Islet precursor cell (in vitro differentiated cells): ENCODE data around the gene CRACDL.
"Not testable (repeated sequence)": the region's sequence is repeated elsewhere in the genome, so short reads cannot be mapped to it uniquely, and the experiment has no call there.

Experiments
- DNase-seq: peaks from one replicate; pipeline ENCODE4 v3.0.0-alpha.2; 2018

The CRACDL gene

DNA sequence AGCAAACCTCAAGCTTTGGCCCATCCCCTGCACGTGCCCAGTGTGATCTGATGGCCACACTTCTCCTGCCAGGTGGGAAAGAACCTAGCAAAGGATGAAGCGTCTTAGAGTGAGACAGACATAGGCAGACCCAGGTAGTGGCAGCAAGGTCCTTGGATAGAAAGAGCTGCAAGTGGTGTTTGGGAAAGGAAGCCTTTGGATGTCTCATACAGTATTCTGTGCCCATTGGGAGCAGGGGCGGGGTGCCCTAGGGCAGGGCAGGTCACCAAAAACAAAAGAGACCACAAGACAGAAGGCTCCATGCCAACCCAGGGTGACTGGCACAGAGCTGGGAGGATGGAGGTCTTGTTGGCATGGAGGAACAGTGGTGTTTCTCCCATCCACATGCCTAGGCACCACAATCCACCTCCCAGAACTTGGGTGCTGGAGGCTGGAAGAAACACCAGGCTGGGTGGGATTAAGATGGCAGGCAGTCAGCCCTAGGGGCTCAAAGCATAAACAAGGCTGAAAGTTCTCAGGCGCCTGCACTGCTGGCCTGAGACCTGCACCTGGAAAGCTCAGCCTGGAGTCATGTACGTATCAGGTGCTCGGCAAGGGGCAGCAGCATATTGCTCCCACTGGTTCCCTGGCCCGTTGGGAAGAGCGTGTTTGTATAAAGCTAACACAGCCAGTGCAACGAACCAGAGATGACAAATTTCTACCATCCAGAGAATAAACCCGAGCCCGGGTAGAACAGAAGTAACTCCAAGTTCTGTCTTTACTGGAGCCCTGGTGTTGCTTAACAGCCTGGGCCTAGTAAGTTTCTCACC lies 52.9 kb downstream of the CRACDL start:
- DNase-seq = peak; percentile 43

GRCh38 chr2:98882368-98882767 lies 53.7 kb downstream of the CRACDL start:
- no peak for DNase-seq

DNA sequence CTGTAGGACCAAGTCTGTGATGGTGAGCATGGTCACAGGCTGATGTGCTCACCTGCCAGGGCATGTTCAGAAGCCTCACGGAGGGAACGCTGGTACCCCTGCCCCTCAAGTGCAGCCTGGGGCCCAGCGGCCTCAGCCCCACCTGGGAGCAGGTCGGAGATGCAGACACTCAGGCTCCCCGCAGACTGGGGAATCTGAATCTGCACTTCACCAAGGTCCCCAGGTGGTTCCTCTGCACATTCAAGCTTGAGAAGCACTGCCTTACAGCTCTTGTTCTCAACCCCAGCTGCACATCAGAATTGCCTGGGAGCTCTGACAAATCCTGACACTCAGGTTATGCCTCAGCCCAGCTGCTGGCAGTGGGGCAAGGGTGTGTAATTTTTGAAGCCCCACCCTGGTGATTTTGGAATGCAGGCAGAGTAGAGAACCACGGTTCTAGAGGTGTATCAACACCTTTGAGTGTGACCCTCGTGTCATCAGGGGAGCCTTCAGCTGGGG lies 54.8 kb downstream of the CRACDL start:
- no peak for DNase-seq

- DNase-seq = no peak
Measured at GRCh38 chr2:98880266-98881152, 55.5 kb downstream of the CRACDL start.

DNA sequence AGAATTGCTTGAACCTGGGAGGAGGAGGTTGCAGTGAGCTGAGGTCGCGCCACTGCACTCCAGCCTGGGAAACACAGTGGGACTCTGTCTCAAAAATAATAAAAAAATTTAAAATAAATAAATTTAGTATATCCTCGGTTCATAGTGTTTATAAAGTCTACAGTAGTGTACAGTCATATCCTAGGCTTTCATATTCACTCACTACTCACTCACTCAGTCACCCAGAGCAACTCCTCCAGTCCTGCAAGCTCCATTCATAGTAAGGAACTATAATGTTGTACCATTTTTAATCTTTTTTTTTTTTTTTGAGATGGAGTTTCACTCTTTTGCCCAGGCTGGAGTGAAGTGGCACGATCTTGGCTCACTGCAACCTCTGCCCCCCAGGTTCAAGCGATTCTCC lies 58.4 kb downstream of the CRACDL start:
- not testable (repeated sequence) for DNase-seq

DNA sequence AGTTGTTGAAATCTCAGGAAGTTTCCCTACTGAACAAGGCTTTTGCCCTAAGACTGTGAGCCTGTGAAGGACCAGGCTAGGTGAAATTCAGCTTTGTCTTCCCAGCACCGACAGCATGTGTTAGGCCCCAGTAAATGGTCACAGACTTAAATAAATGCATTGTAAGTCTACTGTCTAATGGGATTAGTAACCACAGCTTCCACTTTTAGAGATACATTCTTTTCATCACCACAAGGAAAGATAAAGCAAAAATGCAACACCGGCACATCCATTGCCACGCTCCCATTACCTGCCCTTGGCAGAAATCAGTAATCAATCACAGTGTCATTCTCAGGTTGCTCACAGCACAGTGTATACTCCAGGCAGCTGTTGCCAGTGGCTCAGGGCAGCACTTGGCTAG lies 59.3 kb downstream of the CRACDL start:
- DNase-seq = no peak

DNA sequence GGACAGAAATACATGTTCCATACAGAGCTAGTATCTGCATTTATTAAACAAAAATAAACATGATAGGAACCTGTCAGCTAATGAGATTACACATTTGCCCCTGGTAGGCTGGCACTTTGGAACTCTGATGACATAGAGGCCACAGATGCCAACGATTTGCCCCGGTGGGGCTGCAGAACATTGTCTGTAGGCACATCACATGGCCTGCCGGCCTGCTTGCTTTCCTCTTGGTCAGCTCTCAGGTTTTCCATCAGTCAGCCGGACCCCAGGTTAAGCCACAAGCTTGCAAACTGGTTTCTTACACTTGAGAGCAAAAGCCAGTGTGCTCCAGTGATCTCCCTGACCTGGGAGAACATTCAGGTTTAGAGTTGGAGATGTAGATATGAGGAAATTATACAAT lies 60.3 kb downstream of the CRACDL start:
- no peak for DNase-seq

- DNase-seq = no peak
Measured at GRCh38 chr2:98875081-98875728, 60.8 kb downstream of the CRACDL start.

GRCh38 chr2:98874186-98874689 lies 61.8 kb downstream of the CRACDL start:
- no peak for DNase-seq

DNA sequence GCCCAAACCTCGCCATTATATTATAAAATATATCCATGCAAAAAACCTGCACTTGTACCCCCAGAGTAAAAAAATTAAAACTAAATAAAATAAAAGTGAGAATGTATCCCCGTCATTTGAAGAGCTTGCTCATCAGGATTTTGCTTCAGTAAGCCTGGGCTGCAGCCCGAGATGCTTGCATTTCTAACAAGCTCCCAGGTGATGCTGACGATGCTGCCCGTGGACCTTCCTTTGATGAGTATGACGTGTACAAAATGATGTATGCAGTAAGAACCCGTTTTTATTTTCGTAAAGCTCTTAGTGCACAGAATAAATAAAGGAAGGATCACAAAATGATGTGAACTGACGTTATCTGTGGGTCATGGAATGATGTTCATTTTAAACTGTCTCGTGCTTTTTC lies 63.5 kb downstream of the CRACDL start:
- DNase-seq = no peak

DNA sequence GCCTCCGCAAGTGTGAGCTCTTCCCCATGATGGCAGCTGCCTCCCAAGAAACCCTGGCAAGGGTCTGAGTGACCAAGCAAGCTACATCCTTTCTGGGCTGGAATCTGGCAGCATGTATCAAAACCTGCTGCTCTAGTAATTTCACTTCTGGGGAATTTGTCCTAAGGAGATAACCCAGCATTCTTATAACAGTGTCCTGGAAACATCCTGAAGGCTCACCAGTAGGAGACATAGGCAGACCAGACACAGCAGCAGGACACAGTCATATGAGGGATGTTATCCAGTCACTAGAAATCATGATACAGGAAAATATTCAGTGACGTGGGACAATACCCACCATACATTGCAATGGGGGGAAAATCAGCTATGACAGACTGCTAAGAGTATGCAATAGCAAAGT lies 64.5 kb downstream of the CRACDL start:
- DNase-seq = no peak

DNA sequence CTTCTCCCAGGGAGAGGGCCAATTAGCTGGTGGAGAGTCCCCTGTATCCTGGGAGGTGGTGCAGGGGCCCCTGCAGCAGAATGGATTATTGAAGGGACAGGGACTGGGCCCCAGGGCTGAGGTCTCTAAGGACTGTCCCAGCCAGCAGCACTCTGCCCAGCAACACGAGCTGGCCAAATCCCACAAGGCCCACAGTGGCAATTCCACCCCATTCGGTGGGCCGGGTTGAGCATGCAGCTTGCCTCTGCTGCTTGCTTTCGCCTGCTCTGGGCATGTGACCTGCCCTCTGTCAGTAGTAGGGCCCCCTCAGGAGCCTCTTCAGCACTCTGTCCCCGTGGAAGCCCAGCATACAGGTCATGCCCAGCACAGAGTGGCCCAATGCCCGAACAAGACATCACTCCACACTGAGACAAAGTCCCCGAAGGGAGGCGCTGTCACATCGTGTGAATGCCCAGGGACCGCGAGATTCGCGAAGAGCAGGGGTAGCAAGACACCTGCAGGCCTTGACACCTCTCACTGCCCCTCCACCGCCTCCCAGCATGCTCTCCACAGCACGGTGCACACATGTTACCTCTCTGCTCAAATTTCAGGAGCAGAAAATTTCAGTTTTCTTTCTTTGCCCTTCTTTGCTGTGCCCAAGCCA lies 65.4 kb downstream of the CRACDL start:
- no peak for DNase-seq

- no peak for DNase-seq
Measured at GRCh38 chr2:98869870-98870269, 66.2 kb downstream of the CRACDL start.

- no peak for DNase-seq
Measured at GRCh38 chr2:98869272-98869641, 66.8 kb downstream of the CRACDL start.

- DNase-seq = no peak
Measured at GRCh38 chr2:98868548-98869271, 67.3 kb downstream of the CRACDL start.

DNA sequence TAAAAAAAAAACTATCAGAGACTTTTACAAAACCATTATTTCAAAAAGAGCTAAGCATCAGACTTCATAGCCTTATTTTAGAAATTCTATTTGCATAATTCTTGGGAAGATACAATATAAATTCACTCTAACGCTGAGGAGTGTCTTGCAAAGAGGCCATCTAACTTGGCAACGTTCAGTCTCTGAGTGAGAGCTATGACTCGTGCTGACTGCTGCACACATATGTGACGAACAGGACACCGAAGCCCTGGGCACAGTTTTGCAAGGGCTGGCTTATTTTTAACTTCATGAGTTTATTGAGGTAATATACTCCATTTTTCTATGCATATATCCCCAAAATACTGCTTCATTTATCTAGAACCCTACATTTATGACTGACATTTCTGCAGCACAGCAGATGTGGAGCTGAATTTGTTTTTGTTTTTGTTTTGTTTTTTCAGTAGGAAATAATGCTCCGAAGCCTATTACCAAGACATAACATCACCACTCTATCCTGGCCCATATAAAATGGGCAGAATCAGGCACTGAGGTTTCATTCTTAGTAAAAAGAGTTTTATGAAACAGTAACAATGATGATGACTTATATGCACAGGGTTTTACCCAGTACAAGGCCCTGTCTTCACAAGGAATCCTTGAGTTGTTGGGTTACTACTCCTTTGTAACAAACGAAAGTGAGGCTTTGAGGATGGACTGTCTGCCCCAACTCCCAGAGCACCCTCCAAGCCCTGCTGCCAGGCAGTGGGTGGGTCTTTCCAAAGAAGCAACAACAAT lies 68.3 kb downstream of the CRACDL start:
- DNase-seq = no peak

DNA sequence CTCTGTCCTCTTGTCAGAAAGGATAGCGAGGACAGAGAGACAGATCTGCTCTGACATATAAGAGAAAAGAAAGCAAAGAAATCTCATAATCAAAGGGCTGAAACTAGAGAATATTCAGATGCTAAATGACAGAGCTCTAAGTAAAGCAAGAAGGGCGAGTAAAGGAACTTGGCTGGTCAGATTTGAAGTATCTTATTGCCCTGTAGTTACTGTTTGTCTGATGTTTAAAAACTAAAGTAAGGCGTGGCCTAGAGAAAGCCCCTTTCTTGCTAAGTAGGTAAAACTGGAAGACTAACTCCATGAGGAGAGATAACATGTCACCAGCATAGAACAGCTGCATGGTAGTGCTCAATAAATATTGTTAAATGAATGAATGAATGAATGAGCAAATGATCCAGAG lies 70.0 kb downstream of the CRACDL start:
- DNase-seq = no peak

GRCh38 chr2:98861601-98862000 lies 74.4 kb downstream of the CRACDL start:
- DNase-seq = no peak

DNA sequence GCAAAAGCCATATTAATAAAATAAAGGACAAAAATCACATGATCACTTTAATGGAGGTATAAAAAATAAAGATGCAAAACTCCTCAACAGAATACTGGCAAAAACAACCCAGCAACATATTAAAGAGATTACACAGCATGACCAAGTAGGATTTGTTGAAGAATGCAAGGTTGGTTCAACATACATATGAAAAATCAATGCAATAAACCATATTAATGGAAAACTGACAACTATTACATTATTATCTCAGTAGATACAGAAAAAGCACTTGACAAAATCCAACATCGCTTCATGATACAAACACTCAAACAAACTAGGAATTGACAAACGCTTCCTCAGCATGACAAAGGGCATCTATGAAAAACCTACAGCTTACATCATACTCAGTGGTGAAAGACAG lies 76.7 kb downstream of the CRACDL start:
- DNase-seq = no peak

DNA sequence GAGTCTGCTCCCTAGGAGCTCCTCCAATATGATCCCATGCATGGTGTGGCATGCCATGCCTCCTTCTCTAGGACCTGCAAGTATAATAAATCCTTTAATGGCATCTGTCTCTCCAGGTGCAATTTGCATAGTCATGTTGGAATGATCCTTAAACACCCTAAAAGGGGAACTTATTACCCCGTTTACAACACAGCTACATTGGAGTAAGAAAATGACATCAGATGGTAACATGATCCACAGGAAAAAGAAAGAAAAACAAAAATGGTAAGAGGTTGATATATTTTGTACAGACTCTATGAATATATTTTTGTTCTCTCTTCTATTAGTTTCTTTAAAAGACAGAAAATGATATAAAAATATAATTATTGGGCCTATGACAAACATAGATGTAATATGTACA lies 79.0 kb downstream of the CRACDL start:
- DNase-seq = no peak

GRCh38 chr2:98854682-98855081 lies 81.3 kb downstream of the CRACDL start:
- no peak for DNase-seq
